ENCODE data around the gene PLAAT4.
"Not testable (repeated sequence)": the region's sequence is repeated elsewhere in the genome, so short reads cannot be mapped to it uniquely, and the experiment has no call there.

Gene PLAAT4

DNA sequence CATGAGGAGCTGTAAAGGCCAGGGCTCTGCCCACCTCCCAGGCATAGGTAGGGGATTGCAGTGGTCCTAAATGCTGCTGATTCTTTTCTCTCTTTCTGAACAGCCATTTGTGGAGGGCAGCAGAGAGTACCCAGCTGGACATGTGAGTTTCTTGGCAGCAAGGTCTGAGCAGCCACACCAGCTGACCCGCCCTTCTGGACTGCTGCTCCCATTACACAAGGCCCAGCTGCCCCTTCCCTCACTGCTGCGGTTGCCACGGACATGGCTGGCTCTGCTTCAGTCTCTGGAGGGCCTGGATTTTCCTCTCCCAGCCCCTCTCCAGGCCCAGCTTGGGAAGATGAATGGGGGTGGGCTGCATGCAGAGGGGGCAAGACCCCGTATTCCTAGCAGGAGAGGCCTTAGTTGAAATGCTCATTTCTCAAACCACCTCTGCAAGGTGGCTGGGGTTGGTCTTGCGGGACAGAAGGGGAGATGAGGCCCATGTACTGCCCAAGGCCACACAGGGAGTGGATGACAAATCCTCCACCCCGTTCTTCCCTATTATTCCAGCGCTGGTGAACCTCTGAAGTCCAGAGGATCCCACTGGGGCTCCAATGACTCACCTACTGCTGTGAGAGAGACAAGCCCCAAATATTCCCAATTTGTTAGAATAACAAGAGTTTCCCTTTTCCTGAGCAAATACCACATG lies 26.1 kb upstream of the PLAAT4 start:
- DNase-seq (ENCODE audit: low read depth, low spot score), result no peak

- no peak for DNase-seq (ENCODE audit: low read depth, low spot score)
Observed at GRCh38 chr11:63511048-63511748, 25.4 kb upstream of the PLAAT4 start.

DNA sequence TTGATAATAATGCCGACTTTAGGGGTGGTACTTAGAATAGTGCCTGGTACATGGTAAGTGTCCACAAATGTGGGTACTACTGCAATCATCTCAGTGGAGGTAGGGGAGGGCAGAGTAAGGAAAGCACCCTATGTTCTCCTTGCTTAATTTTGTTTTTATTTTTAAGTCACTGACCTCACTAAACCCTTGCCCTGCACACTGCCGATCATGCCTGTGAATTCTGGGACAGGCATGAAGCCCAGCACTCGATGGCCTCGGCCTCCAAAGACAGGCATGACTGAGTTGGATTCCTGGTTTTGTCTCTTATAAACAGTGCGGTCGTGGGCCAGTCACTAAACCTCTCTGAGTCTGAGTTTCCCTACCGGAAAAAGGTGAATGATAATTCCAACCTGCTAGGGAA lies 23.8 kb upstream of the PLAAT4 start:
- no peak for DNase-seq (ENCODE audit: low read depth, low spot score)

DNA sequence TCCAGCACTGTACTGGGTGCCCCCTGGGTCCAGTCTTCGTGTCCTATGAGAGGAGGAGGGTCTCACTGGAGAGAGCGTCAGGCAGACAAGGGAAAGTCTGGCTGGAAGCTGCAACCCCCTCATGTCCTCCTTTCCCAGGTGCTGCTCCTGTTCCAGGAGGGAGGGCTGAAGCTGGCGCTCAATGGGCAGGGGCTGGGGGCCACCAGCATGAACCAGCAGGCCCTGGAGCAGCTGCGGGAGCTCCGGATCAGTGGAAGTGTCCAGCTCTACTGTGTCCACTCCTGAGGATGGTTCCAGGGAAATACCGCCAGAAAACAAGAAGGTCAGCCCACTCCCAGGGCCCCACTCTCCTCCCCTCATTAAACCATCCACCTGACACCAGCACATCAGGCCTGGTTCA lies 20.5 kb upstream of the PLAAT4 start:
- DNase-seq (ENCODE audit: low read depth, low spot score), result no peak

GRCh38 chr11:63517156-63517555 lies 19.5 kb upstream of the PLAAT4 start:
- DNase-seq (ENCODE audit: low read depth, low spot score), result no peak

GRCh38 chr11:63518548-63518947 lies 18.1 kb upstream of the PLAAT4 start:
- DNase-seq (ENCODE audit: low read depth, low spot score), result no peak

DNA sequence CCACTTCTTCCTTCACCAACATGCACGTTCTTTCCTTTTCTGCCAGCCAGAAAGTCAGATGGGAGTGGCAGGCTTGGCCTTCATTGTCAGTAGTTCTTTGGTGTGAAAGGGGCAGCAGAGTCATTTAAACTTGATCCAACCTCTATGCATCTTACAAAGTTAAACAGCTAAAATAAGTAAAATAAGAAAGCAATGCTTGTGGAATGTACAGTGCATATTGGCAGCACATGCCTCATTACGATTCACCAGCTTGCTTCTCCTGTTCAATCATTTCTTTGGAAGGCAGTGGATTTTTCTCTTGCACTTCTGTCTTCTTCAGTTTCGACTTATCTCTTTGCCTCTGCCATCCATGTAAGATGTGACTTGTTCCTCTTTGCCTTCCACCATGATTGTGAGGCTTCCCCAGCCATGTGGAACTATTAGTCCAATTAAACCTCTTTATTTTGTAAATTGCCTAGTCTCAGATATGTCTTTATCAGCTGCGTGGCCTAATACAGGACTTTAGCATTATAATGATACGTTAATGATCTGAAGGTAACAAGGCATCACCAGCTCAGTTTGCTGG lies 15.9 kb upstream of the PLAAT4 start:
- no peak for DNase-seq (ENCODE audit: low read depth, low spot score)

DNA sequence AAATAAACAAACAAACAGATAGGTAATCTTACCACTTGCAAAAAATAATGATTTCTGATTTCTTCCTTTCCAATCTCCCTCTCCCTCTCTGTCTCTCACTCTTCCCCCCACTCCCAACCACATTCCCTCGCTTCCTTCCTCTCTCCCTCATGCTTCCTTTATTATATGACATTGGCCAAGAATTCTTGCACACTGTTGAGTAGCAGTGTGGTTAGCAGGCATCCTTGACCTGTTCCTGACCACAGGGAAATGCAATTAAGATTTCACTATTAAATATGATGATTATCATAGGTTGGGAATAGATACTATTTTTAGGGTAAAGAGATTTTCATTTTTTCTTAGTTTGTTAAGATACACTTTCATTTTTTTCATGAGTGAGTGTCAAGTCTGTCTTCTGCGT lies 14.7 kb upstream of the PLAAT4 start:
- DNase-seq (ENCODE audit: low read depth, low spot score), result no peak

DNA sequence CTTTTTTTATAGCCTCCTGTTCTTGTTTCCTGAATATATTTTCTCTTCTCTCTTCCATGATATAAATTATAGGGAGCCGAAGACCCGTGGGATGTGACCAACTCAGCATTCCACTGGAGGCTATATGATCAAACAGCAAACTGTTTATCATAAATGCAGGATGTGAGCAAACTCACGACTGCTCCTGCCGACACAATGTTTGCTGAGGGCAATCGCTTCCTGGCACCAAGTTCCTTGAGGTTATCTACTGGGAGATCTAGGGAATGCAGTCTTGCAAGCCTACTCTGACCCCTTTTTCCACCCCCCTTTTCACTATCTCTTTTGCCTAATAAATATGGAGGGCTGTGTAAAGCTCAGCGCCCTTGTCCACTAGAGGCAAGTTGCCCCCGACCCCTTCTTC lies 13.5 kb upstream of the PLAAT4 start:
- DNase-seq (ENCODE audit: low read depth, low spot score), result no peak

DNA sequence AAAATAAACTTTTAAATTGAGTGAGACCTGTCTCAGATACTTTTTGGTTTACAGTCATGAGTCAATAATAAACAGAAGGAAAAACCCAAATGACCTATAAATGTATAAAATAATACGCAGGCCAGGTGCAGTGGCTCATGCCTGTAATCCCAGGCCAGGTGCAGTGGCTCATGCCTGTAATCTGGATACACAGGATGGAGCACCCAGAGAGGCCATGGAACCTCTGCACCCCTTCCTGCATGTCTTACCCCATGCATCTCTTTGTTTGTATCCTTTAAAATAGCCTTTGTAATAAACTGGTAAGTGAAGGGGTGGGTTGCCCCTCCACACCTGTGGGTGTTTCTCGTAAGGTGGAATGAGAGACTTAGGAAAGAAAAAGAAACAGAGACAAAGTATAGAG lies 8.9 kb upstream of the PLAAT4 start:
- no peak for DNase-seq (ENCODE audit: low read depth, low spot score)

- not testable (repeated sequence) for DNase-seq (ENCODE audit: low read depth, low spot score)
Observed at GRCh38 chr11:63528156-63528555, 8.5 kb upstream of the PLAAT4 start.

DNA sequence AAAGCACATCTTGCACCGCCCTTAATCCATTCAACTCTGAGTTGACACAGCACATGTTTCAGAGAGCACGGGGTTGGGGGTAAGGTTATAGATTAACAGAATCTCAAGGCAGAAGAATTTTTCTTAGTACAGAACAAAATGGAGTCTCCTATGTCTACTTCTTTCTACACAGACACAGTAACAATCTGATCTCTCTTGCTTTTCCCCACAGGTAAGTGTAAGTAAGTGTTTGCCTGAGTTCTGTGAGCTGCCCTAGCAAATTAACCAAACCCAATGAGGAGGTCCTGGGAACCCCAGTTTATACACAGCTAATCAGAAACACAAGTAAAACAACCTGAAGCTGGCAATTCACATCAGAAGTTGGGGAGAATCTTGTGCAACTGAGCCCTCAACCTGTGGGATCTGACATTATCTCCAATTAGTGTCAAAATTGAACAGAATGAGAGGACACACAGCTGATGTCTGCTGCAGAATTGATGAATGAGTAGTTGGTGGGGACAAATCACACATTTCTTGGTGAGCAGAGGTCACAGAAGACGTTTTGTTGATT lies 7.8 kb upstream of the PLAAT4 start:
- DNase-seq (ENCODE audit: low read depth, low spot score), result not testable (repeated sequence)

GRCh38 chr11:63529373-63529772 lies 7.2 kb upstream of the PLAAT4 start:
- not testable (repeated sequence) for DNase-seq (ENCODE audit: low read depth, low spot score)

GRCh38 chr11:63530021-63530420 lies 6.6 kb upstream of the PLAAT4 start:
- DNase-seq (ENCODE audit: low read depth, low spot score), result no peak

GRCh38 chr11:63531074-63531792 lies 5.4 kb upstream of the PLAAT4 start:
- DNase-seq (ENCODE audit: low read depth, low spot score), result peak; percentile 41

GRCh38 chr11:63532117-63532516 lies 4.5 kb upstream of the PLAAT4 start:
- DNase-seq (ENCODE audit: low read depth, low spot score), result no peak

GRCh38 chr11:63532799-63533475 lies 3.7 kb upstream of the PLAAT4 start:
- no peak for DNase-seq (ENCODE audit: low read depth, low spot score)

DNA sequence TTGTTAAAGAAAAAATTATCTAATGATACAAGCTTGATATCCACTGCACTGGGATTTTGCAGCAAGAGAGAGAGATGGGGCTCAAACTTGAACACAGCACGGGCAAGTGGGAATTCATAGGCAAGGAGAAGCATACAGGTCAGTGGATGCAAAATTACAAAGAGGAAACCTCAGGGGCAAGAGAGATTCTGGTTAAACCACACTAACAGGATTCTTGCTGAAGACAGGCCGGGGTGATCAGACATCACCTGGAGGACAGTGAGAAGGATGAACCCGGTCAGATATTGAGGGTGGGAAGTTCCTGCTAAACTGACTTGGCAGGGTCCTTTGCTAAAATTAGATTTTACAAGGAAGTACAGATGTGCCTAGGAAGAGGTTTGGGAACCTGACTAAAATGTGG lies 2.5 kb upstream of the PLAAT4 start:
- DNase-seq (ENCODE audit: low read depth, low spot score), result no peak

- no peak for DNase-seq (ENCODE audit: low read depth, low spot score)
Observed at GRCh38 chr11:63534895-63535461, 1.6 kb upstream of the PLAAT4 start.

GRCh38 chr11:63535734-63536133 lies 874 bp upstream of the PLAAT4 start:
- DNase-seq (ENCODE audit: low read depth, low spot score), result no peak

Data from activated CD4-positive, CD25-positive, alpha-beta regulatory T cell treated with anti-CD3 and anti-CD28 coated beads, Interleukin-2, amount 50 U/mL, for 16 hours (primary cell).